Measurements from ENCODE around the gene KCNMA1. TPM values are rescaled to one million over a fixed set of nuclear protein-coding genes. Genes with fewer than 3 reads are reported as not detected.
A peak's percentile ranks its signal among the peaks of the same experiment; 100 is the strongest.

KCNMA1 gene
- polyA plus RNA-seq, 1 of the 3 experiments (the other 2 are of a cell fraction): 107 TPM

GRCh38 chr10:77240041-77240652, 397.5 kb downstream of the KCNMA1 start:
- Histone ChIP-seq H3K4me1 (ENCODE audit: control insufficient read depth in 1 of 2, insufficient read depth in 2 of 2, low read depth in 1 of 2, low read length in 1 of 2) (peaks cover 19 to 20% of the 10 kb centered on the region in 2 experiments; a peak in 3 of 4 replicates), H3F3A (replicated peaks; ENCODE audit: insufficient read depth) (peaks cover 12% of the 10 kb centered on the region), H3K4me3 (ENCODE audit: low read depth in 2 of 2, low read length in 1 of 2) (no peak overlapping the region), H3K79me2 (ENCODE audit: insufficient read depth) (no peaks in the 10 kb centered on the region), H4K20me1 (ENCODE audit: insufficient read depth) (no peaks in the 10 kb centered on the region), H3K27me3 (ENCODE audit: insufficient read depth) (no peaks in the 10 kb centered on the region), H3K9me3 (no peaks in the 10 kb centered on the region), H3K9ac (no peak overlapping the region), H3K36me3 (replicated peaks in 1 of 2; ENCODE audit: control insufficient read depth in 1 of 2, insufficient read depth in 2 of 2, low read length in 1 of 2) (peaks cover 0 to 3% of the 10 kb centered on the region in 2 experiments), H2AFZ (ENCODE audit: low read depth) (no peak overlapping the region), H3K27ac (ENCODE audit: low read depth in 2 of 2, low read length in 1 of 2) (peak overlapping the region in 1 of 2 experiments; percentile 60; a peak in 2 of 4 replicates), H3K4me2 (no peak overlapping the region), H3K9me2 (no peaks in the 10 kb centered on the region)
- ChIA-PET CTCF (interaction anchor here (0.5 to 4.0 kb wide), 5 partner anchors 12 to 401 kb away, joined by 3 to 38 read pairs (median 4); no protein-coding TSS in a partner anchor), POLR2A (no interaction called here)
- TF ChIP-seq FOXM1 (IDR thresholded peaks at IDR 0.05; ENCODE audit: low read depth) (no peak), MAX (IDR thresholded peaks at IDR 0.05; ENCODE audit: low read depth) (no peak), RAD21 (IDR thresholded peaks at IDR 0.05; ENCODE audit: low read length) (no peak)
- DNase-seq: no peak
- WGBS (ENCODE audit: low lambda C conversion rate): 63% methylated on average over 5 of the region's 5 CpGs

DNA sequence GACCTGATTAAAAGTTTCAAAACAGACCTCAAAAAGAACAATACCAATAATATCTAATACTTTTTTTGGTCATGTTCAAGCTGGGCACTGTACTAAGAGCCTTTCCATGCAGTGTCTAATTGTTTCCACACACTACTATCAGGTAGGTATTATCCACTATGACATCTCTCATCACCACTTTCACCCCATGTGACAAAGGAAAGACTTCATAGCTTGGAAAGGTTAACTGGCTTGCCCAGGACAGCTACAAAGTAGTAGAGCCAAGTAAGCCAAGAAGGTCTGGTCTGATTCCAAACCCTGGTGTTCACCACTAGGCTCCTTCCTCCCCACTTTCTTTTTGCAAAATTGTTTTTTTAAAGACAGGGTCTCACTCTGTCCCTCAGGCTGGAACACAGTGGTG, 400.5 kb downstream of the KCNMA1 start:
- no peak overlapping the region for H3K4me3 ChIP-seq (ENCODE audit: low read depth in 2 of 2, low read length in 1 of 2)
- peaks cover 5 to 15% of the 10 kb centered on the region in 2 experiments; a peak in 3 of 4 replicates for H3K4me1 ChIP-seq (ENCODE audit: control insufficient read depth in 1 of 2, insufficient read depth in 2 of 2, low read depth in 1 of 2, low read length in 1 of 2)
- H3K27me3 ChIP-seq (ENCODE audit: insufficient read depth): no peaks in the 10 kb centered on the region
- H3K79me2 ChIP-seq (ENCODE audit: insufficient read depth): no peaks in the 10 kb centered on the region
- no peaks in the 10 kb centered on the region for H3F3A ChIP-seq (replicated peaks; ENCODE audit: insufficient read depth)
- ChIA-PET CTCF (interaction anchor here (0.7 to 1.4 kb wide), 2 partner anchors 13 to 14 kb away, joined by 3 to 4 read pairs; no protein-coding TSS in a partner anchor), POLR2A (no interaction called here)
- peak overlapping the region in 1 of 2 experiments; percentile 32; a peak in 2 of 4 replicates for H3K27ac ChIP-seq (ENCODE audit: low read depth in 2 of 2, low read length in 1 of 2)
- H3K36me3 ChIP-seq (replicated peaks in 1 of 2; ENCODE audit: control insufficient read depth in 1 of 2, insufficient read depth in 2 of 2, low read length in 1 of 2): peaks cover 0 to 3% of the 10 kb centered on the region in 2 experiments
- H3K9ac ChIP-seq: no peak overlapping the region
- no peak overlapping the region for H2AFZ ChIP-seq (ENCODE audit: low read depth)
- DNase-seq: no peak
- H3K4me2 ChIP-seq: no peak overlapping the region
- no peaks in the 10 kb centered on the region for H4K20me1 ChIP-seq (ENCODE audit: insufficient read depth)
- no peaks in the 10 kb centered on the region for H3K9me3 ChIP-seq
- H3K9me2 ChIP-seq: no peaks in the 10 kb centered on the region
- TF ChIP-seq GATA2 (CRISPR knock-in tag; IDR thresholded peaks at IDR 0.05) (no peak), RAD21 (IDR thresholded peaks at IDR 0.05; ENCODE audit: low read length) (no peak), FOSL2 (IDR thresholded peaks at IDR 0.05; ENCODE audit: borderline replicate concordance, low read depth) (no peak), CHD2 (IDR thresholded peaks at IDR 0.05; ENCODE audit: low read length, partially characterized antibody) (no peak), EP300 (IDR thresholded peaks at IDR 0.05; ENCODE audit: borderline replicate concordance in 1 of 2, low read depth in 1 of 2, low read length in 1 of 2) (no peak), TAF1 (IDR thresholded peaks at IDR 0.05; ENCODE audit: borderline replicate concordance, low read depth, low read length) (no peak), NFIC (IDR thresholded peaks at IDR 0.05; ENCODE audit: borderline replicate concordance) (no peak), MEF2A (IDR thresholded peaks at IDR 0.05; ENCODE audit: borderline replicate concordance, low read depth) (no peak), FOXJ3 (CRISPR knock-in tag; IDR thresholded peaks at IDR 0.05) (no peak), GABPA (IDR thresholded peaks at IDR 0.05; ENCODE audit: low read depth) (no peak), RXRA (IDR thresholded peaks at IDR 0.05; ENCODE audit: borderline replicate concordance, low read depth) (no peak)
- TF ChIP-seq, protein P1, sequence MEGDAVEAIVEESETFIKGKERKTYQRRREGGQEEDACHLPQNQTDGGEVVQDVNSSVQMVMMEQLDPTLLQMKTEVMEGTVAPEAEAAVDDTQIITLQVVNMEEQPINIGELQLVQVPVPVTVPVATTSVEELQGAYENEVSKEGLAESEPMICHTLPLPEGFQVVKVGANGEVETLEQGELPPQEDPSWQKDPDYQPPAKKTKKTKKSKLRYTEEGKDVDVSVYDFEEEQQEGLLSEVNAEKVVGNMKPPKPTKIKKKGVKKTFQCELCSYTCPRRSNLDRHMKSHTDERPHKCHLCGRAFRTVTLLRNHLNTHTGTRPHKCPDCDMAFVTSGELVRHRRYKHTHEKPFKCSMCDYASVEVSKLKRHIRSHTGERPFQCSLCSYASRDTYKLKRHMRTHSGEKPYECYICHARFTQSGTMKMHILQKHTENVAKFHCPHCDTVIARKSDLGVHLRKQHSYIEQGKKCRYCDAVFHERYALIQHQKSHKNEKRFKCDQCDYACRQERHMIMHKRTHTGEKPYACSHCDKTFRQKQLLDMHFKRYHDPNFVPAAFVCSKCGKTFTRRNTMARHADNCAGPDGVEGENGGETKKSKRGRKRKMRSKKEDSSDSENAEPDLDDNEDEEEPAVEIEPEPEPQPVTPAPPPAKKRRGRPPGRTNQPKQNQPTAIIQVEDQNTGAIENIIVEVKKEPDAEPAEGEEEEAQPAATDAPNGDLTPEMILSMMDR (IDR thresholded peaks at IDR 0.05): no peak
- TF ChIP-seq, protein P2, sequence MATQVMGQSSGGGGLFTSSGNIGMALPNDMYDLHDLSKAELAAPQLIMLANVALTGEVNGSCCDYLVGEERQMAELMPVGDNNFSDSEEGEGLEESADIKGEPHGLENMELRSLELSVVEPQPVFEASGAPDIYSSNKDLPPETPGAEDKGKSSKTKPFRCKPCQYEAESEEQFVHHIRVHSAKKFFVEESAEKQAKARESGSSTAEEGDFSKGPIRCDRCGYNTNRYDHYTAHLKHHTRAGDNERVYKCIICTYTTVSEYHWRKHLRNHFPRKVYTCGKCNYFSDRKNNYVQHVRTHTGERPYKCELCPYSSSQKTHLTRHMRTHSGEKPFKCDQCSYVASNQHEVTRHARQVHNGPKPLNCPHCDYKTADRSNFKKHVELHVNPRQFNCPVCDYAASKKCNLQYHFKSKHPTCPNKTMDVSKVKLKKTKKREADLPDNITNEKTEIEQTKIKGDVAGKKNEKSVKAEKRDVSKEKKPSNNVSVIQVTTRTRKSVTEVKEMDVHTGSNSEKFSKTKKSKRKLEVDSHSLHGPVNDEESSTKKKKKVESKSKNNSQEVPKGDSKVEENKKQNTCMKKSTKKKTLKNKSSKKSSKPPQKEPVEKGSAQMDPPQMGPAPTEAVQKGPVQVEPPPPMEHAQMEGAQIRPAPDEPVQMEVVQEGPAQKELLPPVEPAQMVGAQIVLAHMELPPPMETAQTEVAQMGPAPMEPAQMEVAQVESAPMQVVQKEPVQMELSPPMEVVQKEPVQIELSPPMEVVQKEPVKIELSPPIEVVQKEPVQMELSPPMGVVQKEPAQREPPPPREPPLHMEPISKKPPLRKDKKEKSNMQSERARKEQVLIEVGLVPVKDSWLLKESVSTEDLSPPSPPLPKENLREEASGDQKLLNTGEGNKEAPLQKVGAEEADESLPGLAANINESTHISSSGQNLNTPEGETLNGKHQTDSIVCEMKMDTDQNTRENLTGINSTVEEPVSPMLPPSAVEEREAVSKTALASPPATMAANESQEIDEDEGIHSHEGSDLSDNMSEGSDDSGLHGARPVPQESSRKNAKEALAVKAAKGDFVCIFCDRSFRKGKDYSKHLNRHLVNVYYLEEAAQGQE (IDR thresholded peaks at IDR 0.05; ENCODE audit: low read depth, low read length): no peak
- TF ChIP-seq, protein P3, sequence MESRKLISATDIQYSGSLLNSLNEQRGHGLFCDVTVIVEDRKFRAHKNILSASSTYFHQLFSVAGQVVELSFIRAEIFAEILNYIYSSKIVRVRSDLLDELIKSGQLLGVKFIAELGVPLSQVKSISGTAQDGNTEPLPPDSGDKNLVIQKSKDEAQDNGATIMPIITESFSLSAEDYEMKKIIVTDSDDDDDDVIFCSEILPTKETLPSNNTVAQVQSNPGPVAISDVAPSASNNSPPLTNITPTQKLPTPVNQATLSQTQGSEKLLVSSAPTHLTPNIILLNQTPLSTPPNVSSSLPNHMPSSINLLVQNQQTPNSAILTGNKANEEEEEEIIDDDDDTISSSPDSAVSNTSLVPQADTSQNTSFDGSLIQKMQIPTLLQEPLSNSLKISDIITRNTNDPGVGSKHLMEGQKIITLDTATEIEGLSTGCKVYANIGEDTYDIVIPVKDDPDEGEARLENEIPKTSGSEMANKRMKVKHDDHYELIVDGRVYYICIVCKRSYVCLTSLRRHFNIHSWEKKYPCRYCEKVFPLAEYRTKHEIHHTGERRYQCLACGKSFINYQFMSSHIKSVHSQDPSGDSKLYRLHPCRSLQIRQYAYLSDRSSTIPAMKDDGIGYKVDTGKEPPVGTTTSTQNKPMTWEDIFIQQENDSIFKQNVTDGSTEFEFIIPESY (IDR thresholded peaks at IDR 0.05; ENCODE audit: borderline replicate concordance, low read depth): no peak
- TF ChIP-seq, protein P4, sequence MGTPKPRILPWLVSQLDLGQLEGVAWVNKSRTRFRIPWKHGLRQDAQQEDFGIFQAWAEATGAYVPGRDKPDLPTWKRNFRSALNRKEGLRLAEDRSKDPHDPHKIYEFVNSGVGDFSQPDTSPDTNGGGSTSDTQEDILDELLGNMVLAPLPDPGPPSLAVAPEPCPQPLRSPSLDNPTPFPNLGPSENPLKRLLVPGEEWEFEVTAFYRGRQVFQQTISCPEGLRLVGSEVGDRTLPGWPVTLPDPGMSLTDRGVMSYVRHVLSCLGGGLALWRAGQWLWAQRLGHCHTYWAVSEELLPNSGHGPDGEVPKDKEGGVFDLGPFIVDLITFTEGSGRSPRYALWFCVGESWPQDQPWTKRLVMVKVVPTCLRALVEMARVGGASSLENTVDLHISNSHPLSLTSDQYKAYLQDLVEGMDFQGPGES (IDR thresholded peaks at IDR 0.05; ENCODE audit: low read depth, low read length): no peak

Data from SK-N-SH (cell line).